Fibroblast of lung (primary cell): ENCODE measurements around the gene CSPG4. TPM values are rescaled to one million over a fixed set of nuclear protein-coding genes. Genes with fewer than 3 reads are reported as not detected.

Experiments
- DNase-seq, 2 donors: peaks; one replicate each; pipeline versions ENCODE4 v3.0.0 to v3.0.0-alpha.2; 2010; ENCODE audit warnings: low read depth in 2 of 2
- H2AFZ ChIP-seq: 2 replicates; pipeline ENCODE4 v1.5.1; 2012; ENCODE audit warnings: low read length, control low read depth, inconsistent platforms
- H3K27ac ChIP-seq: 2 replicates; pipeline ENCODE4 v1.5.1; 2011; ENCODE audit warnings: low read length, control low read depth; ENCODE audit not compliant: insufficient read depth
- H3K27me3 ChIP-seq: 2 replicates; pipeline ENCODE4 v1.5.1; 2011; ENCODE audit warnings: mild to moderate bottlenecking, low read length; ENCODE audit not compliant: control insufficient read depth, insufficient read depth
- H3K36me3 ChIP-seq: 2 replicates; pipeline ENCODE4 v1.5.1; 2011; ENCODE audit warnings: low read length; ENCODE audit not compliant: control insufficient read depth, insufficient read depth
- H3K4me1 ChIP-seq: 2 replicates; pipeline ENCODE4 v1.5.1; 2011; ENCODE audit warnings: low read length; ENCODE audit not compliant: control insufficient read depth, insufficient read depth; ENCODE audit errors: extremely low read depth
- H3K4me2 ChIP-seq: 2 replicates; pipeline ENCODE4 v1.5.1; 2011; ENCODE audit warnings: low read length, control low read depth; ENCODE audit not compliant: insufficient read depth; ENCODE audit errors: extremely low read depth
- H3K4me3 ChIP-seq, 4 experiments: fragments of 200-600 bp in 1 of 4; sonication (generic) in 1 of 4; replicated peaks in 1 of 4; 2 replicates each; pipeline ENCODE4 v1.5.1; 2011 to 2016; ENCODE audit warnings: low read length in 4 of 4, low read depth in 3 of 4, mild to moderate bottlenecking in 3 of 4, control low read depth in 2 of 4, inconsistent platforms in 1 of 4, mixed read lengths in 1 of 4; ENCODE audit not compliant: insufficient read depth in 1 of 4; ENCODE audit errors: control extremely low read depth in 1 of 4
- H3K79me2 ChIP-seq: 2 replicates; pipeline ENCODE4 v1.5.1; 2012; ENCODE audit warnings: mild to moderate bottlenecking, low read length, inconsistent platforms; ENCODE audit not compliant: control insufficient read depth, insufficient read depth
- H3K9ac ChIP-seq: 2 replicates; pipeline ENCODE4 v1.5.1; 2011; ENCODE audit warnings: mild to moderate bottlenecking, low read length, control low read depth; ENCODE audit not compliant: insufficient read depth
- H3K9me3 ChIP-seq: 2 replicates; pipeline ENCODE4 v1.5.1; 2012; ENCODE audit warnings: low read depth, low read length; ENCODE audit not compliant: control insufficient read depth, insufficient read depth
- H4K20me1 ChIP-seq: 2 replicates; pipeline ENCODE4 v1.5.1; 2011; ENCODE audit warnings: low read length; ENCODE audit not compliant: control insufficient read depth, insufficient read depth; ENCODE audit errors: extremely low read depth
- EZH2 ChIP-seq: IDR thresholded peaks from 2 replicates; pipeline ENCODE4 v1.5.1; 2012; ENCODE audit warnings: low read length, control low read depth, mild to moderate bottlenecking; ENCODE audit errors: missing control alignments
- polyA plus RNA-seq, 2 donors: library from polyadenylated mRNA; depleted of rRNA in 1 of 2; stranded (reverse) in 1 of 2; unstranded in 1 of 2; fragments of >200 nt; gene quantifications; 2 replicates each; pipeline ENCODE4 v1.2.1, GENCODE V29; 2011 to 2012; ENCODE audit warnings: missing spikeins in 1 of 2
- total RNA-seq: library from RNA; depleted of rRNA; stranded (reverse); fragments of >200 nt; gene quantifications from 2 replicates; pipeline ENCODE4 v1.2.1, GENCODE V29; 2014
- TF ChIP-seq, protein P1 (sequence below), 2 donors: IDR thresholded peaks in 1 of 2; conservative IDR thresholded peaks in 1 of 2; 1 replicate in 1 of 2; 2 replicates in 1 of 2; pipeline ENCODE4 v1.5.1; 2011 to 2012; ENCODE audit warnings: low read length in 2 of 2, control low read depth in 1 of 2, inconsistent platforms in 1 of 2, low read depth in 1 of 2, mild to moderate bottlenecking in 1 of 2

The CSPG4 gene
- total and polyA plus RNA-seq, 2 donors (not counting 1 experiment from before 2014, with no cell fraction given) = 23.1 to 109 TPM

DNA sequence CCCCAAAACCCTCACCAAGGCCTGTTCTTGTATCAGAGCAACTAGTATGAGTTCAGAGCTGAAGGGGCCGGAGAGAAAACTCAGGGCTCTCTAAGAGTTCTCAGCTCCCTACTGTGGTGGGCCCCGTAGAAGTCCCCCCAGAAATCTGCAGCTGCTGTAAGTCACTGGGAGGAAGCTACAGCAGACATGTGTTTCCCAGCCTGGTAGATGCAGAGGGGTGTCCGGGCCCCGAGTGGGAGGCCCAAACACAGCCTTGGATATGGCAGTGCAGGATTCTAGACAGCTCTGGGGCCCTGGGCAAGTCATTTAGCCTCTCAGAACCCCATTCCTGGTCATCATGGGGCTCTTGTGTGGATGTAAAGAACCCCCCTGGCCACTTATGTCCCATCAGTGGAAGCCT lies 39.2 kb upstream of the CSPG4 start:
- Histone ChIP-seq H3K9ac (no peak overlapping the region), H3K27me3 (no peaks in the 10 kb centered on the region), H2AFZ (no peak overlapping the region), H3K9me3 (no peaks in the 10 kb centered on the region), H4K20me1 (no peaks in the 10 kb centered on the region), H3K4me3 (no peak overlapping the region), H3K27ac (no peak overlapping the region), H3K36me3 (no peaks in the 10 kb centered on the region), H3K79me2 (no peaks in the 10 kb centered on the region), H3K4me1 (no peaks in the 10 kb centered on the region), H3K4me2 (no peak overlapping the region)
- no peak for TF ChIP-seq EZH2
- TF ChIP-seq, protein P1, sequence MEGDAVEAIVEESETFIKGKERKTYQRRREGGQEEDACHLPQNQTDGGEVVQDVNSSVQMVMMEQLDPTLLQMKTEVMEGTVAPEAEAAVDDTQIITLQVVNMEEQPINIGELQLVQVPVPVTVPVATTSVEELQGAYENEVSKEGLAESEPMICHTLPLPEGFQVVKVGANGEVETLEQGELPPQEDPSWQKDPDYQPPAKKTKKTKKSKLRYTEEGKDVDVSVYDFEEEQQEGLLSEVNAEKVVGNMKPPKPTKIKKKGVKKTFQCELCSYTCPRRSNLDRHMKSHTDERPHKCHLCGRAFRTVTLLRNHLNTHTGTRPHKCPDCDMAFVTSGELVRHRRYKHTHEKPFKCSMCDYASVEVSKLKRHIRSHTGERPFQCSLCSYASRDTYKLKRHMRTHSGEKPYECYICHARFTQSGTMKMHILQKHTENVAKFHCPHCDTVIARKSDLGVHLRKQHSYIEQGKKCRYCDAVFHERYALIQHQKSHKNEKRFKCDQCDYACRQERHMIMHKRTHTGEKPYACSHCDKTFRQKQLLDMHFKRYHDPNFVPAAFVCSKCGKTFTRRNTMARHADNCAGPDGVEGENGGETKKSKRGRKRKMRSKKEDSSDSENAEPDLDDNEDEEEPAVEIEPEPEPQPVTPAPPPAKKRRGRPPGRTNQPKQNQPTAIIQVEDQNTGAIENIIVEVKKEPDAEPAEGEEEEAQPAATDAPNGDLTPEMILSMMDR (conservative IDR thresholded peaks at IDR 0.05 in 1 of 2, IDR thresholded peaks at IDR 0.05 in 1 of 2; ENCODE audit: low read depth in 1 of 2, low read length in 2 of 2) = no peak
- DNase-seq = no peak

DNA sequence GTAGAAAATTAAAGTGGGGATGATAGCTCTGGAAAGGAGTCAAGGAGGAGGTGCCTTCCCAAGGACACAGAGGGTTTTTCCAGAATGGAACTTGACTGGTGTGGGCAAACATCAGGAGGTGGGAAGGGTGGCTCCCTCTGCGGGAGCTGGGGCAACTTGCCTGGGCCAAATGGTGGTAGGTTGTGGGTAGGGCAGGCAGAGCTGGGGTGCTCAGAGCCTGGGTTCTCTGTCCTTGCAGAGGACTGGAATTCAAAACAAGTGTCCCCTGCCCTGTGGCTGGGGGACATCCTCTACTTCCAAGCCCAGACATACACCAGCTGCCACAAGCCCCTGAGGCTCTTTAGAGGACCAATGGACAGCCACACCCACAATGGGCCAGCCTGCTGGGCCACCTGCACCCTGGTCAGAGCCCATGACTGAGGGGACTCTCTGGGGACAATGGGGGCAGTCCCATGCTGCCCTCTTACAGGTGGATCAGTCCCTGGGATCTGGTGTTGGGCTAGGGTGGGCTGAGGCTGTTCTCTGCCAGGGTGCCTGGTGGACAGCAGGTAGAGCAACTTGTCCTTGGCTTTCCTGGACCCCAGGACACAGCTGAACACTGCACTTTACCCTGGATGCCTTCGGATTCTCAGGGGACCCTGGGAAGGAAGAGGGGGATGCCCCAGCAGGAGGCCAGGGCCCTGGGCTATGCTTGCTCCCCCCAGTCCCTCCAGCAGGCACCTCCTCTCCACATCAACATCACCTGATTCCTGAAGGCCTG lies 38.6 kb upstream of the CSPG4 start:
- Histone ChIP-seq H3K36me3 (no peaks in the 10 kb centered on the region), H3K27me3 (no peaks in the 10 kb centered on the region), H3K4me3 (no peak overlapping the region), H3K9ac (no peak overlapping the region), H3K4me1 (no peaks in the 10 kb centered on the region), H4K20me1 (no peaks in the 10 kb centered on the region), H3K4me2 (no peak overlapping the region), H3K27ac (no peak overlapping the region), H3K79me2 (no peaks in the 10 kb centered on the region), H3K9me3 (no peaks in the 10 kb centered on the region), H2AFZ (no peak overlapping the region)
- no peak for DNase-seq
- TF ChIP-seq, protein P1 (conservative IDR thresholded peaks at IDR 0.05 in 1 of 2, IDR thresholded peaks at IDR 0.05 in 1 of 2; ENCODE audit: low read depth in 1 of 2, low read length in 2 of 2) = no peak
- no peak for TF ChIP-seq EZH2

- Histone ChIP-seq H3K79me2 (no peaks in the 10 kb centered on the region), H2AFZ (no peak overlapping the region), H3K9me3 (no peaks in the 10 kb centered on the region), H3K4me3 (no peak overlapping the region), H3K4me1 (no peaks in the 10 kb centered on the region), H3K27ac (no peak overlapping the region), H3K27me3 (no peaks in the 10 kb centered on the region), H4K20me1 (no peaks in the 10 kb centered on the region), H3K36me3 (no peaks in the 10 kb centered on the region), H3K4me2 (no peak overlapping the region), H3K9ac (no peak overlapping the region)
- TF ChIP-seq EZH2 = no peak
- TF ChIP-seq, protein P1 (conservative IDR thresholded peaks at IDR 0.05 in 1 of 2, IDR thresholded peaks at IDR 0.05 in 1 of 2; ENCODE audit: low read depth in 1 of 2, low read length in 2 of 2) = no peak
- no peak for DNase-seq
Observed at GRCh38 chr15:75750261-75751050, 37.8 kb upstream of the CSPG4 start.
